Measurements from ENCODE around the gene EML4. TPM values are rescaled to one million over a fixed set of nuclear protein-coding genes. Genes with fewer than 3 reads are reported as not detected.

EML4 gene
- total RNA-seq, 2 experiments from 2014 or later: 58.2 to 59.7 TPM

DNA sequence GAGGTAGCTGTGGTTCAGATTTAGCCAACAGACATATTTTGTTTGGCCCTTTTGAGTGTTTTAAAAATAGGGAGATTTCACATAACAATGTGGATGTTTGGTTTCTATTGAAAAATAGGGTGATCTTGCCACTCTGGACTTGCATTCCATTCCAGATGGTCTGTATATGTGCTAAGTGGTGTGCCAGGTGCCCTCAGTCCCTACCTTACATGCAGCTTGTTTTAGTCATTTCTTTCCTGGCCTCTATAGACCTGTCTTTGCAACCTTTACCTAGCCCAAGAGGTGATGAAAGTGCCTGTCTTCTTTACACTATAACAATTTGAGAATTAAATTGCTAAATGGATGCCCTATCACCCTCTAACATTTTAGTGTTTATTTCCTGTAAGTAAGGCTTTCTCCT, 11.1 kb downstream of the EML4 start:
- DNase-seq (no peak), ATAC-seq (no peak)
- H3K36me3 Mint-ChIP-seq (ENCODE audit: low read depth): peaks cover 30% of the 10 kb centered on the region
- ChIA-PET CTCF (interaction anchor here (0.7 to 1.4 kb wide), 5 partner anchors 8 to 91 kb away, joined by 3 to 4 read pairs (median 3); no protein-coding TSS in a partner anchor), POLR2A (interaction anchor here (0.9 to 1.5 kb wide), 5 partner anchors 10 to 143 kb away, joined by 3 to 4 read pairs (median 3); no protein-coding TSS in a partner anchor)
- H3K4me3 Mint-ChIP-seq: no peak overlapping the region
- H3K4me1 Mint-ChIP-seq (ENCODE audit: low read depth): peaks cover 76% of the 10 kb centered on the region
- no peaks in the 10 kb centered on the region for H3K9me3 Mint-ChIP-seq
- peak overlapping the region; percentile 51 for H3K27ac Mint-ChIP-seq
- H3K27me3 Mint-ChIP-seq: no peaks in the 10 kb centered on the region
- intact Hi-C loops (cut with micrococcal nuclease): no loop called here
- TF ChIP-seq, protein P1, sequence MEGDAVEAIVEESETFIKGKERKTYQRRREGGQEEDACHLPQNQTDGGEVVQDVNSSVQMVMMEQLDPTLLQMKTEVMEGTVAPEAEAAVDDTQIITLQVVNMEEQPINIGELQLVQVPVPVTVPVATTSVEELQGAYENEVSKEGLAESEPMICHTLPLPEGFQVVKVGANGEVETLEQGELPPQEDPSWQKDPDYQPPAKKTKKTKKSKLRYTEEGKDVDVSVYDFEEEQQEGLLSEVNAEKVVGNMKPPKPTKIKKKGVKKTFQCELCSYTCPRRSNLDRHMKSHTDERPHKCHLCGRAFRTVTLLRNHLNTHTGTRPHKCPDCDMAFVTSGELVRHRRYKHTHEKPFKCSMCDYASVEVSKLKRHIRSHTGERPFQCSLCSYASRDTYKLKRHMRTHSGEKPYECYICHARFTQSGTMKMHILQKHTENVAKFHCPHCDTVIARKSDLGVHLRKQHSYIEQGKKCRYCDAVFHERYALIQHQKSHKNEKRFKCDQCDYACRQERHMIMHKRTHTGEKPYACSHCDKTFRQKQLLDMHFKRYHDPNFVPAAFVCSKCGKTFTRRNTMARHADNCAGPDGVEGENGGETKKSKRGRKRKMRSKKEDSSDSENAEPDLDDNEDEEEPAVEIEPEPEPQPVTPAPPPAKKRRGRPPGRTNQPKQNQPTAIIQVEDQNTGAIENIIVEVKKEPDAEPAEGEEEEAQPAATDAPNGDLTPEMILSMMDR (IDR thresholded peaks at IDR 0.05): no peak

DNA sequence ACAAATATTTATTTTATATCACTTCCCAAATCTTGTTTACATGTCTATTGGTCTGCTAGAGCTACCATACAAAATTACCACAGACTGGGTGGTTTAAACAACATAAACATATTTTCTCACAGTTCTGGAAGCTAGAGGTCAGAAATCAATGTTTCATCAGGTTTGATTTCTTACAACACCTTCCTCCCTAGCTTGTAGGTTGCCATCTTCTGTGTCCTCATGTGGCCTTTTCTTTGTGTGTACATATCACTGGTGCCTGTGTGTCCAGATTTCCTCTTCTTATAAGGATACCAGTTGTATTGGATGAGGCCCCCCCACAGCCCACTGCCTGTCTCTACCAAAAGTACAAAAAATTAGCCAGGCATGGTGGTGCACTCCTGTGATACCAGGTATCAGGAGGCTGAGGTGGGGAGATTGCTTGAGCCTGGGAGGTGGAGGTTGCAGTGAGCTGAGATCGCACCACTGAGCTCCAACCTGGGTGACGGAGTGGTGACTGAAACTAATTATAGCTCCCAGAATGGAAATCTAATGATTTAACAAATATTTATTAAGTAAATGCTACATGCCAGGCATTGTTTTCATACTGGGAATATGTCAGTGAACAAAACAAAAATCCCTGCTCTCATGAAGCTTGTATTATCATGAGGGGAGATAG, 13.6 kb downstream of the EML4 start:
- TF ChIP-seq, protein P1 (IDR thresholded peaks at IDR 0.05): no peak
- no peaks in the 10 kb centered on the region for H3K27me3 Mint-ChIP-seq
- DNase-seq (no peak), ATAC-seq (no peak)
- POLR2A ChIA-PET: interaction anchor here (1.0 to 1.5 kb wide), 5 partner anchors 9 to 77 kb away, joined by 3 to 6 read pairs (median 4); partner anchors contain the start of gene EML4
- peaks cover 24% of the 10 kb centered on the region for H3K36me3 Mint-ChIP-seq (ENCODE audit: low read depth)
- H3K4me3 Mint-ChIP-seq: no peak overlapping the region
- peak overlapping the region; percentile 1 for H3K27ac Mint-ChIP-seq
- H3K4me1 Mint-ChIP-seq (ENCODE audit: low read depth): peaks cover 72% of the 10 kb centered on the region
- no peaks in the 10 kb centered on the region for H3K9me3 Mint-ChIP-seq
- intact Hi-C loops (cut with micrococcal nuclease): no loop called here
- CTCF ChIA-PET: interaction anchor here (1.3 to 3.0 kb wide), 8 partner anchors 10 to 95 kb away, joined by 3 to 13 read pairs (median 4); no protein-coding TSS in a partner anchor

DNA sequence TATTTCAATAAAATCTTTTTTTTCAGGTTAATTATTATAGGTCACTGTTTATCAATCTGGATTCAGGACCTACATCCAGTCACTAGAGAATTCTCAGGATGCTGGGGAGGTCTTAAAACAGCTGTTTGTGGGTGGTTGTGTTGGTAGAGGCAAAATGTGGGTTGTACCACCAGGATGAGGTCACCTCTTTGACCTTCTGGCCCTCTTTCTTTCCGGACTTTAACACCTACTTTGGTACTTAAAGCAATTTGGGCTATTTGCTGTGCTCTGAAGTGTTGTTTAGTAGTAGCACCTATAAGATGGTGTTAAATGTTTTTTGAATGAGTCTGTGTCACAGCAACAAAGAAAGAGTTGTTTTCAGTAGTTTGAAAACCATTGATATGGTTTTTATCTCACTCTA, 14.6 kb downstream of the EML4 start:
- intact Hi-C loops (cut with micrococcal nuclease): no loop called here
- no peak for DNase-seq
- Mint-ChIP-seq H3K4me3 (no peak overlapping the region), H3K27ac (no peak overlapping the region), H3K9me3 (no peaks in the 10 kb centered on the region), H3K4me1 (ENCODE audit: low read depth) (peaks cover 66% of the 10 kb centered on the region), H3K27me3 (no peaks in the 10 kb centered on the region), H3K36me3 (ENCODE audit: low read depth) (peaks cover 20% of the 10 kb centered on the region)
- ATAC-seq: peak; percentile 56
- CTCF ChIA-PET: interaction anchor here (1.3 to 3.0 kb wide), 4 partner anchors 11 to 92 kb away, joined by 3 to 13 read pairs (median 5); no protein-coding TSS in a partner anchor
- TF ChIP-seq, protein P1 (IDR thresholded peaks at IDR 0.05): no peak
- POLR2A ChIA-PET: interaction anchor here (1.2 to 1.5 kb wide), 3 partner anchors 8 to 78 kb away, joined by 4 to 6 read pairs (median 4); no protein-coding TSS in a partner anchor

DNA sequence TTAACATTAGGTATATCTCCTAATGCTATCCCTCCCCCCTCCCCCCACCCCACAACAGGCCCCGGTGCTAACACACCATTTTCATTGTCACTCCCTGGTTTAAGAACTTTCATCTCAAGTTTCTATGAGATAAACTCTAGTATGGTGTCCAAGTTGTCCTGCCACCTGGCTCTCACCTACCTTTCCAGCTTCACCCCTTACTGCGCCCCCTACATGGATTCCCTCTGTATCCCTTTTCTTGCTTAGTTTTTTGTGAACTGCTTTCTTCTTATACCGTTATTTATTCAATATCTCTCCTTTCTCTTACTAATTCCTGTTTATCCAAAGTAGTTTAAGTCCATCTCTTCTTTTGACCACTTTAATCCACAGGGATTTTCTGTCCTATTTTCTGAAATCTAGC, 15.2 kb downstream of the EML4 start:
- ATAC-seq: no peak
- Mint-ChIP-seq H3K27ac (peak overlapping the region; percentile 44), H3K4me1 (ENCODE audit: low read depth) (peaks cover 66% of the 10 kb centered on the region), H3K4me3 (no peak overlapping the region), H3K36me3 (ENCODE audit: low read depth) (peaks cover 20% of the 10 kb centered on the region), H3K27me3 (no peaks in the 10 kb centered on the region), H3K9me3 (no peaks in the 10 kb centered on the region)
- POLR2A ChIA-PET: interaction anchor here (1.2 kb wide), 1 partner anchor 9 kb away, joined by 4 read pairs; no protein-coding TSS in a partner anchor
- TF ChIP-seq, protein P1 (IDR thresholded peaks at IDR 0.05): no peak
- CTCF ChIA-PET: no interaction called here
- DNase-seq: no peak
- intact Hi-C loops (cut with micrococcal nuclease): no loop called here
